Immature natural killer cell (primary cell): ENCODE data around the gene CACFD1. TPM values are rescaled to one million over a fixed set of nuclear protein-coding genes. Genes with fewer than 3 reads are reported as not detected.

ENCODE experiments used
- DNase-seq, 3 donors: peaks; one replicate each; pipeline ENCODE4 v3.0.0; 2022; ENCODE audit warnings: mixed read lengths in 1 of 3
- H3K27ac Mint-ChIP-seq, 6 donors: one replicate each; pipeline ENCODE4 v1.8.0; 2020; ENCODE audit warnings: mixed read lengths in 6 of 6, mild to moderate bottlenecking in 5 of 6, inconsistent platforms in 4 of 6, moderate library complexity in 3 of 6
- H3K27me3 Mint-ChIP-seq, 3 donors: one replicate each; pipeline ENCODE4 v1.8.0; 2020 to 2021; ENCODE audit warnings: low read depth in 3 of 3, mild to moderate bottlenecking in 3 of 3, mixed read lengths in 3 of 3, moderate library complexity in 3 of 3, inconsistent platforms in 1 of 3
- H3K36me3 Mint-ChIP-seq, 3 donors: one replicate each; pipeline ENCODE4 v1.8.0; 2020; ENCODE audit warnings: mixed read lengths in 3 of 3, inconsistent platforms in 2 of 3, mild to moderate bottlenecking in 2 of 3
- H3K4me1 Mint-ChIP-seq, 2 donors: one replicate each; pipeline ENCODE4 v1.8.0; 2020; ENCODE audit warnings: inconsistent platforms in 2 of 2, mild to moderate bottlenecking in 2 of 2, mixed read lengths in 2 of 2, moderate library complexity in 1 of 2
- H3K4me3 Mint-ChIP-seq, 5 donors: one replicate each; pipeline ENCODE4 v1.8.0; 2020; ENCODE audit warnings: mild to moderate bottlenecking in 5 of 5, mixed read lengths in 5 of 5, inconsistent platforms in 3 of 5, moderate library complexity in 3 of 5
- H3K9me3 Mint-ChIP-seq, 6 donors: one replicate each; pipeline ENCODE4 v1.8.0; 2020; ENCODE audit warnings: mild to moderate bottlenecking in 6 of 6, mixed read lengths in 6 of 6, inconsistent platforms in 4 of 6, moderate library complexity in 3 of 6
- polyA plus RNA-seq, 3 donors: library from polyadenylated mRNA; unstranded; fragments of 300-500 nt; fragmentation: Illumina TruSeq; gene quantifications; one replicate each; pipeline ENCODE4 v1.2.3, GENCODE V29; 2021

The CACFD1 gene
- polyA plus RNA-seq: 10 to 100 TPM in 1 of 3 donors, 1 to 10 TPM in 2; 5.3 to 11.3 (median 7.4) TPM

DNA sequence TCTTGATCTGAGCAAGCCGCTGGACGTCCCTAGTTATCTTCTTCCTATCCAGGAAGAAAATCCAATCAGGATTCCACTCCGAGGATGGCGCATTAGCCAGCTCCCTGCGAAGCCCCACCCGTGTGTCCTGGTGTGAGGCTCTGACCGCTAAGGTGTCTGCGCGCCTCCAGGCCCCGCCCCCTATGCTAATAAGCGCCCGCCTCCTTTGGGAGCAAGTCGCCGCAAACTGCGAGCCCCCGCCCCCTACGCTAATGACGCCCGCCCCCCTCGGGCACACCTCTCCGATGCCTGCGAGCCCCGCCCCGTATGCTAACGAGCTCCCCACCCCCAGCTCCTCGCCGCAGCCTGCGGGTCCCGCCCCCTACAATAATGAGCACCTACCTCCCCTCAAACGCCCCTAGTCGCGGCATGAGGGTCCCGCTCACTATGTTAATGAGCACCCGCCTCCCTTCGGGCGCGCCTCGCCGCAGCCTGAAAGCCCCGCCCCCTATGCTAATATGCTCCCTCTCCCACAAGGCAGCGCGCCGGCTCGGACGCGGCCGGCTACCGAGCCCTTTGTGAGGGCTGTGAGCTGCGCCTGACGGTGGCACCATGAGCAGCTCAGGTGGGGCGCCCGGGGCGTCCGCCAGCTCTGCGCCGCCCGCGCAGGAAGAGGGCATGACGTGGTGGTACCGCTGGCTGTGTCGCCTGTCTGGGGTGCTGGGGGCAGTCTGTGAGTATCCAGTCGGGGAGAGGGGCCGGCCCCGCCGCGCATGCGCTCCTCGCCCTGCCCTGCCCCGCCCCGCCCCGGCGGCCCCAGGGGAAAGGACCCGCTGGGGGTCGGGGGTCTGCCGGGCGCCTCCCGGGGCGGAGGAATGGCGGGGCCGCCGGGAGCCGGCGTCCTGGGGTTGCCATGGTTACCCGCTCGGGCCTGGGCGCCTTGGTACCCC is at the start of gene CACFD1:
Gene CACFD1, plus strand, starts transcription at position 503 of the 929 bp plus-strand sequence. Its CDS starts 89 bp downstream, at position 592.
- peak; percentile 91 to 92 (median 91) for DNase-seq
- Mint-ChIP-seq H3K4me1 (peaks cover 9 to 12% of the 10 kb centered on the region in 2 donors), H3K27me3 (peaks cover 0 to 7% (median 2%) of the 10 kb centered on the region in 3 donors), H3K36me3 (no peaks in the 10 kb centered on the region), H3K27ac (peak within 1 kb of the TSS; percentile 84 to 96 (median 92)), H3K9me3 (no peaks in the 10 kb centered on the region), H3K4me3 (peak within 1 kb of the TSS; percentile 86 to 94 (median 92))

DNA sequence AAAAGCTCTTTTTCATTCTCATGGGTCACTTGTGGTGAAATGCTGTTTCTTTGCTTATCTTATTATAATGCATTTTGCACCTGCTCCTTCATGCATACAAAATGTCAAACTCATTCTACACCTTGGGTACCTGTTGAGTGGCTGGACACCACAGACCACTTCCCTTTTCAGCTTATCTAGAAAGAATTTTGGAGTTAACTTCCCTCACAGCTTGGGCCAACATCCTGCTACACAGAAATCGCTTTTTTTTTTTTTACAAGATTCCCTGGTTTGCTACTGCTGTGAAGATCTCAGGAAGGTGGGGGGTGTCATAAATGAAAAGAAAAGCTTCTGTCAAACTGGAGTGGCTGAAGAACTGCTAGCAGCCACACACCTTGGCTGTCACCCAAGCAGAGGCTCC is 44.6 kb upstream of the CACFD1 start:
- Mint-ChIP-seq H3K27ac (peak overlapping the region in 4 of 6 donors; percentile 7 to 23 (median 12)), H3K4me3 (peak overlapping the region in 2 of 5 donors; percentile 87 to 89), H3K4me1 (peaks cover 50 to 59% of the 10 kb centered on the region in 2 donors), H3K36me3 (peaks cover 6 to 31% (median 9%) of the 10 kb centered on the region in 3 donors), H3K27me3 (peaks cover 0 to 3% (median 2%) of the 10 kb centered on the region in 3 donors), H3K9me3 (no peaks in the 10 kb centered on the region)
- DNase-seq: no peak

- H3K27ac Mint-ChIP-seq: peak within 1 kb of the TSS; percentile 83 to 90 (median 88)
- peaks cover 0 to 3% (median 2%) of the 10 kb centered on the region in 3 donors for H3K27me3 Mint-ChIP-seq
- DNase-seq: peak; percentile 79 to 86 (median 84)
- no peaks in the 10 kb centered on the region for H3K9me3 Mint-ChIP-seq
- H3K4me3 Mint-ChIP-seq: peak within 1 kb of the TSS; percentile 87 to 91 (median 89)
- peaks cover 0 to 16% (median 0%) of the 10 kb centered on the region in 3 donors for H3K36me3 Mint-ChIP-seq
- peaks cover 50 to 59% of the 10 kb centered on the region in 2 donors for H3K4me1 Mint-ChIP-seq
These were observed 42.0 kb upstream of the CACFD1 start, which contains the start of gene REXO4 for GRCh38 chr9:133417541-133418461. Gene REXO4, minus strand, starts transcription at chr9:133418010. Its CDS starts 166 bp downstream, at chr9:133417844.

DNA sequence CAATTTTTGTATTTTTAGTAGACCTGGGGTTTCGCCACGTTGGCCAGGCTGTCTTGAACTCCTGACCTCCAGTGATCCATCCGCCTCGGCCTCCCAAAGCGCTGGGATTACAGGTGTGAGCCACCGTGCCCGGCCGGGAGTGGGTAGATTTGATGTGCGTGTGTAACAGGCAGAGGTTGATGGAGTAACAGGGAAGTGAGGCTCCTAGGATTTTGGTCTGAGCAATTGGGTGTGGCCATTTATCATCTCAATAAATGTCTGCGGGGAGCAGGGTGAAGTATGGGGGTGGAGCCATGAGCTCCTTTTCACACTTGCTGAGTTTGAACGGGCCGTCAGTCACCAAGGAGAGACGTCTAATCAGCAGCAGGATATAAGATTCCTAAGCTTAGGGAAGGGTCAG is 40.8 kb upstream of the CACFD1 start:
- Mint-ChIP-seq H3K27me3 (peaks cover 0 to 5% (median 2%) of the 10 kb centered on the region in 3 donors), H3K9me3 (no peaks in the 10 kb centered on the region), H3K27ac (peak overlapping the region in 5 of 6 donors; percentile 23 to 88 (median 83)), H3K4me1 (peaks cover 45 to 49% of the 10 kb centered on the region in 2 donors), H3K4me3 (peak overlapping the region; percentile 76 to 89 (median 88)), H3K36me3 (peaks cover 0 to 13% (median 0%) of the 10 kb centered on the region in 3 donors)
- no peak for DNase-seq

- Mint-ChIP-seq H3K4me1 (peaks cover 35% of the 10 kb centered on the region in 2 donors), H3K27ac (peak overlapping the region in 4 of 6 donors; percentile 43 to 74 (median 57)), H3K27me3 (peaks cover 0 to 5% (median 2%) of the 10 kb centered on the region in 3 donors), H3K4me3 (peak overlapping the region in 1 of 5 donors; percentile 1), H3K36me3 (no peaks in the 10 kb centered on the region), H3K9me3 (no peaks in the 10 kb centered on the region)
- DNase-seq: no peak
These were observed 39.4 kb upstream of the CACFD1 start for GRCh38 chr9:133420392-133420827.

GRCh38 chr9:133421615-133422542 is 37.9 kb upstream of the CACFD1 start, which contains the start of gene ADAMTS13:
Gene ADAMTS13, plus strand, starts transcription at chr9:133422367. Its CDS starts 77 bp downstream, at chr9:133422444.
- H3K27ac Mint-ChIP-seq: peak within 1 kb of the TSS in 4 of 6 donors; percentile 9 to 71 (median 44)
- peaks cover 0 to 5% (median 2%) of the 10 kb centered on the region in 3 donors for H3K27me3 Mint-ChIP-seq
- H3K4me3 Mint-ChIP-seq: peak within 1 kb of the TSS in 3 of 5 donors; percentile 0 to 14 (median 4)
- H3K36me3 Mint-ChIP-seq: no peaks in the 10 kb centered on the region
- H3K4me1 Mint-ChIP-seq: peaks cover 20 to 21% of the 10 kb centered on the region in 2 donors
- H3K9me3 Mint-ChIP-seq: no peaks in the 10 kb centered on the region
- DNase-seq: peak in 1 of 3 donors; percentile 6

GRCh38 chr9:133423216-133423615 is 36.6 kb upstream of the CACFD1 start:
- Mint-ChIP-seq H3K9me3 (no peaks in the 10 kb centered on the region), H3K4me1 (peaks cover 15 to 19% of the 10 kb centered on the region in 2 donors), H3K4me3 (no peak overlapping the region), H3K36me3 (no peaks in the 10 kb centered on the region), H3K27me3 (peaks cover 0 to 2% (median 2%) of the 10 kb centered on the region in 3 donors), H3K27ac (no peak overlapping the region)
- DNase-seq: no peak

- H3K36me3 Mint-ChIP-seq: no peaks in the 10 kb centered on the region
- no peak overlapping the region for H3K27ac Mint-ChIP-seq
- no peak for DNase-seq
- peaks cover 0 to 2% (median 0%) of the 10 kb centered on the region in 3 donors for H3K27me3 Mint-ChIP-seq
- no peaks in the 10 kb centered on the region for H3K9me3 Mint-ChIP-seq
- peaks cover 5 to 9% of the 10 kb centered on the region in 2 donors for H3K4me1 Mint-ChIP-seq
- H3K4me3 Mint-ChIP-seq: no peak overlapping the region
These were observed 35.6 kb upstream of the CACFD1 start for GRCh38 chr9:133424187-133424586.

DNA sequence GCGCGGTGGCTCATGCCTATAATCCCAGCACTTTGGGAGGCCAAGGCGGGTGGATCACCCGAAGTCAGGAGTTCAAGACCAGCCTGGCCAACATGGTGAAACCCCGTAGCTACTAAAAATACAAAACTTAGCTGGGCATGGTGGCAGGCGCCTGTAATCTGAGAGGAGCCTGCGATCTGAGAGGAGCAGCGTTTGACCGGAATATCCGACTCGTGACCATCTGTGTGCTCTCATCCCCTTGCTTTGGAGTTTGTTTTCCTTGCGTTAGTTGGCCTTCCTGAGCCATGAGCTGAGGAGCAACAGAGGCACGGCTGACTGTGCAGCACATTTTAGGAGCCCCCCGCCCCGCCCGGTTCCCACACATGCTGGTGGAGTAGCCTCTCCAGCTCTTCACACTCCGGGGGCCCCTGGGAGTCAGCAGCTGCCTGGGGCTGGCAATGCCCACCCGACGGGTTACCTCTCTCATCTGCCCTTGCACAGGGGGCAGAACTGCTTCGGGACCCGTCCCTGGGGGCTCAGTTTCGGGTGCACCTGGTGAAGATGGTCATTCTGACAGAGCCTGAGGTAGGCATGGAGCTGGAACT is 34.6 kb upstream of the CACFD1 start:
- H3K27ac Mint-ChIP-seq: no peak overlapping the region
- no peak overlapping the region for H3K4me3 Mint-ChIP-seq
- no peaks in the 10 kb centered on the region for H3K36me3 Mint-ChIP-seq
- no peak for DNase-seq
- H3K27me3 Mint-ChIP-seq: peaks cover 0 to 2% (median 2%) of the 10 kb centered on the region in 3 donors
- H3K4me1 Mint-ChIP-seq: peaks cover 5 to 9% of the 10 kb centered on the region in 2 donors
- no peaks in the 10 kb centered on the region for H3K9me3 Mint-ChIP-seq

DNA sequence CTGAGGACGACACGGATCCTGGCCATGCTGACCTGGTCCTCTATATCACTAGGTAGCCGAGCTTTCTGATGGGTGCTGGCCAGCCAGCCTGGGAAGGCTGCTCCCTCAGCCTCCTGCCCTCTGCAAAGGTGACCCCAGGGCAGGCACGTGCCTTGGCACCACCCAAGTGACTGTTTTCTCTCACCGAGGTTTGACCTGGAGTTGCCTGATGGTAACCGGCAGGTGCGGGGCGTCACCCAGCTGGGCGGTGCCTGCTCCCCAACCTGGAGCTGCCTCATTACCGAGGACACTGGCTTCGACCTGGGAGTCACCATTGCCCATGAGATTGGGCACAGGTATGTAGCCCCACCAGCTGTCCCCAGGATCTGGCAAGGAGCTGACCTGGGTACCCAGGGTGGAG is 33.8 kb upstream of the CACFD1 start:
- DNase-seq: no peak
- Mint-ChIP-seq H3K9me3 (no peaks in the 10 kb centered on the region), H3K36me3 (no peaks in the 10 kb centered on the region), H3K4me1 (peaks cover 5 to 9% of the 10 kb centered on the region in 2 donors), H3K27me3 (peaks cover 0 to 2% (median 2%) of the 10 kb centered on the region in 3 donors), H3K27ac (no peak overlapping the region), H3K4me3 (no peak overlapping the region)

DNA sequence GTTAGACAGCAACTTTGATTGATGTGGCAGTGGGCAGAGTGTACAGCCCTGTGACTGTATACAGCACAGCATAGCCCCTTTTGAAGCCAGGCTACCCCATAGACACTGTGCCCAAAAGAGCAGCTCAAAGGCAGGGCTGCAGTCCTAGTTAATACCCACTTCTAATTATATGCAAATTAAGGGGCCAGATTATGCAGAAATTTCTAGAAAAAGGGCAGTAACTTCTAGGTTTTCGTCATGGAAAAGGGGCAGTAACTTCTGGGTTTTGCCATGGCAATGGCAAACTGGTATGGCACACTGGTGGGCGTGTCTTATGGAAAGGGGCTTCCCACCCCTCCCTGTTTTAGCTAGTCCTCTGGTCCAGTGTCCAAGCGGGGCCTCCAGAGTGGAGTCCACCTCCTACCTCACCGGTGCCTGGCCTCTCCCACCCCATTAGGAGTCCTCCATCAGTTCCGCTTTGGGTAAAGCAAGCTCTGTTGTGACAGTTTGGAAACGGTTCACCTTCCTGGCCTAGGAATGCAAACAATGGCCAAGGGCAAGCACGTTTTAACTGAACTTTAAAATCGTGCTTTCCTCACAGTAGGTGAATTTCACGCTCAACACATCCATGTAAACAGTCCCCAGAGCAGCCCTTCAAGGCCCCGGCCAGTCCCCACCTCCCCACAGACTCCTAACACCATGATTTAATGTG is 32.0 kb upstream of the CACFD1 start:
- peaks cover 1 to 4% (median 3%) of the 10 kb centered on the region in 3 donors for H3K27me3 Mint-ChIP-seq
- H3K9me3 Mint-ChIP-seq: no peaks in the 10 kb centered on the region
- H3K27ac Mint-ChIP-seq: no peak overlapping the region
- H3K4me1 Mint-ChIP-seq: peaks cover 5 to 9% of the 10 kb centered on the region in 2 donors
- no peak for DNase-seq
- H3K36me3 Mint-ChIP-seq: no peaks in the 10 kb centered on the region
- H3K4me3 Mint-ChIP-seq: peak overlapping the region; percentile 45 to 70 (median 59)
